HepG2 (cell line): Measurements from ENCODE around the gene ANGPTL2. TPM values are rescaled to one million over a fixed set of nuclear protein-coding genes. Genes with fewer than 3 reads are reported as not detected.

Experiments used
- ATAC-seq: fragments of 200-7000 bp; cut with Tn5 transposase; 3 replicates; pipeline ENCODE4 v1.9.1; 2020; ENCODE audit warnings: mild to moderate bottlenecking, moderate library complexity
- BruUV-seq: library from RNA; stranded (reverse); fragments of 400-500 nt; replicated peaks from 2 replicates; lab custom pipeline; 2021; lab: Mats Ljungman, UMichigan
- CTCF ChIA-PET: fragments of 300-600 bp; formaldehyde crosslinking; extraction: SDS; loops from one replicate; lab custom pipeline; 2021; ENCODE audit warnings: low total read pairs, inconsistent platforms, low intra/inter-chr PET ratio; lab: Yijun Ruan, JAX
- POLR2A ChIA-PET: fragments of 350-600 bp; sonication (Branson Sonifier 250); formaldehyde crosslinking; loops from one replicate; lab custom pipeline; 2020; ENCODE audit warnings: antibody characterized with exemption, inconsistent platforms; lab: Yijun Ruan, JAX
- DNase-seq: peaks from one replicate; pipeline ENCODE4 v3.0.0-alpha.2; 2015; ENCODE audit warnings: low spot score
- FAIRE-seq: peaks from 3 replicates; lab custom pipeline; 2011; peaks lifted over from hg19 to GRCh38; lab: Jason Lieb, UNC
- H2AFZ ChIP-seq: one replicate; pipeline ENCODE4 v1.6.1; 2011; ENCODE audit warnings: low read length, inconsistent platforms
- H3K27ac ChIP-seq: fragments of 300-600 bp; 3 replicates; pipeline ENCODE4 v1.8.0; 2011; ENCODE audit warnings: mixed run types, mild to moderate bottlenecking, mixed read lengths, low read length, inconsistent platforms; ENCODE audit not compliant: insufficient read depth; ENCODE audit errors: extremely low read length
- H3K27me3 ChIP-seq, 2 experiments: fragments of 200-600 bp in 1 of 2; 2 replicates in 1 of 2; 3 replicates in 1 of 2; pipeline versions ENCODE4 v1.6.0 to v1.8.0; 2011; ENCODE audit warnings: low read length in 2 of 2, mild to moderate bottlenecking in 2 of 2, moderate library complexity in 2 of 2, inconsistent platforms in 1 of 2; ENCODE audit not compliant: insufficient read depth in 2 of 2, control insufficient read depth in 1 of 2
- H3K36me3 ChIP-seq, 2 experiments: fragments of 200-600 bp in 1 of 2; replicated peaks in 1 of 2; 2 replicates in 1 of 2; 3 replicates in 1 of 2; pipeline versions ENCODE4 v1.5.1 to v1.8.0; 2011; ENCODE audit warnings: low read length in 2 of 2, inconsistent platforms in 1 of 2; ENCODE audit not compliant: insufficient read depth in 2 of 2, control insufficient read depth in 1 of 2
- H3K4me1 ChIP-seq: 2 replicates; pipeline ENCODE4 v1.5.1; 2012; ENCODE audit warnings: low read length, inconsistent platforms; ENCODE audit not compliant: insufficient read depth
- H3K4me2 ChIP-seq: 2 replicates; pipeline ENCODE4 v1.6.0; 2011; ENCODE audit warnings: low read depth, low read length, inconsistent platforms
- H3K4me3 ChIP-seq, 3 experiments: fragments of 200-600 bp in 1 of 3; sonication (generic), shearing (Covaris generic) in 1 of 3; replicated peaks in 1 of 3; 2 replicates each; pipeline ENCODE4 v1.5.1; 2011 to 2016; ENCODE audit warnings: low read length in 3 of 3, inconsistent platforms in 2 of 3, low read depth in 2 of 3, mild to moderate bottlenecking in 2 of 3, control low read depth in 1 of 3, mixed read lengths in 1 of 3; ENCODE audit not compliant: insufficient read depth in 1 of 3
- H3K79me2 ChIP-seq: one replicate; pipeline ENCODE4 v1.6.1; 2011; ENCODE audit warnings: low read length, inconsistent platforms; ENCODE audit not compliant: insufficient read depth
- H3K9ac ChIP-seq: 2 replicates; pipeline ENCODE4 v1.6.0; 2011; ENCODE audit warnings: mild to moderate bottlenecking, low read depth, low read length, inconsistent platforms; ENCODE audit not compliant: insufficient read depth
- H3K9me3 ChIP-seq: 2 replicates; pipeline ENCODE4 v1.5.1; 2012; ENCODE audit warnings: mild to moderate bottlenecking, low read length
- H4K20me1 ChIP-seq: 2 replicates; pipeline ENCODE4 v1.6.0; 2011; ENCODE audit warnings: inconsistent platforms, mild to moderate bottlenecking, low read length, moderate library complexity; ENCODE audit not compliant: insufficient read depth
- FOXA3 ChIP-seq: IDR thresholded peaks from 2 replicates; pipeline ENCODE4 v1.6.1; 2016; ENCODE audit warnings: missing genetic modification reagents, missing compliant biosample characterization
- SIN3A ChIP-seq: IDR thresholded peaks from 2 replicates; pipeline ENCODE4 v1.6.1; 2011; ENCODE audit warnings: low read depth, mild to moderate bottlenecking, control low read depth, low read length, borderline replicate concordance
- SOX5 ChIP-seq: IDR thresholded peaks from 2 replicates; pipeline ENCODE4 v1.6.1; 2016; ENCODE audit warnings: borderline replicate concordance
- SPEN ChIP-seq: sonication (generic); formaldehyde crosslinking; IDR thresholded peaks from 2 replicates; pipeline ENCODE4 v1.5.1; 2020; ENCODE audit warnings: low read depth, mild to moderate bottlenecking, missing genetic modification reagents
- ZNF773 ChIP-seq: sonication (generic); formaldehyde crosslinking; IDR thresholded peaks from 2 replicates; pipeline ENCODE4 v1.4.0; 2020; ENCODE audit warnings: missing genetic modification reagents, borderline replicate concordance
- whole genome bisulfite sequencing: methylation state at CpG from one replicate; pipeline ENCODE4 v1.1.6; 2017; ENCODE audit warnings: low lambda C conversion rate; 5-methylcytosine and 5-hydroxymethylcytosine counted together
- in situ Hi-C: cut with HindIII; loops from 2 replicates; pipeline ENCODE4 v1.10.0; 2017; ENCODE audit warnings: low pct_unique_long_range_greater_than_20kb; ENCODE audit not compliant: extremely low pct_ligation_motif_present
- intact Hi-C: fragments of 100-400 bp; cut with micrococcal nuclease; formaldehyde crosslinking; loops from one replicate; pipeline ENCODE4 v1.10.0; 2022; ENCODE audit not compliant: unreplicated experiment
- polyA plus RNA-seq, 8 experiments: library from polyadenylated mRNA; depleted of rRNA in 3 of 8; stranded (reverse) in 7 of 8; unstranded in 1 of 8; fragments of >200 nt; fragmentation: Illumina TruSeq in 4 of 8; extraction: Trizol in 4 of 8; gene quantifications; 2 replicates each; pipeline versions ENCODE4 v1.2.1 to v1.2.3, GENCODE V29; 2011 to 2016; ENCODE audit warnings: low read depth in 4 of 8, missing spikeins in 1 of 8, mixed read lengths in 1 of 8; ENCODE audit not compliant: insufficient read depth in 1 of 8
- total RNA-seq, 5 experiments: library from RNA; depleted of rRNA; stranded (reverse); fragments of >200 nt; fragmentation: Illumina TruSeq; extraction: Trizol; gene quantifications; 2 replicates each; pipeline ENCODE4 v1.2.3, GENCODE V29; 2016; ENCODE audit warnings: low read depth in 1 of 5
- TF ChIP-seq, protein P1 (sequence below): sonication (generic); IDR thresholded peaks from 2 replicates; pipeline ENCODE4 v1.6.1; 2016; ENCODE audit warnings: low read depth, borderline replicate concordance

ANGPTL2 gene
- total and polyA plus RNA-seq, 2 of the 13 experiments (the other 11 are each of a cell fraction or from before 2014, with no cell fraction given): 0.91 to 21.0 TPM

GRCh38 chr9:127132921-127133647 lies 10.6 kb upstream of the ANGPTL2 start (continued):
- TF ChIP-seq, protein P1, sequence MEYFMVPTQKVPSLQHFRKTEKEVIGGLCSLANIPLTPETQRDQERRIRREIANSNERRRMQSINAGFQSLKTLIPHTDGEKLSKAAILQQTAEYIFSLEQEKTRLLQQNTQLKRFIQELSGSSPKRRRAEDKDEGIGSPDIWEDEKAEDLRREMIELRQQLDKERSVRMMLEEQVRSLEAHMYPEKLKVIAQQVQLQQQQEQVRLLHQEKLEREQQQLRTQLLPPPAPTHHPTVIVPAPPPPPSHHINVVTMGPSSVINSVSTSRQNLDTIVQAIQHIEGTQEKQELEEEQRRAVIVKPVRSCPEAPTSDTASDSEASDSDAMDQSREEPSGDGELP: peak; percentile 80; the same call in 1 of the 2 replicates
- peak; percentile 30; the same call in 1 of the 2 replicates for TF ChIP-seq FOXA3
- TF ChIP-seq SOX5 (CRISPR knock-in tag): no peak
- TF ChIP-seq SIN3A: 0 out of 2 replicates have a peak, but pooled peaks have one; percentile 30

GRCh38 chr9:127132375-127132774 lies 9.9 kb upstream of the ANGPTL2 start:
- Histone ChIP-seq H3K4me2 (no peak overlapping the region), H3K27ac (no peak overlapping the region), H2AFZ (no peak overlapping the region), H3K9me3 (no peaks in the 10 kb centered on the region), H3K79me2 (no peaks in the 10 kb centered on the region), H4K20me1 (no peaks in the 10 kb centered on the region), H3K9ac (no peak overlapping the region), H3K4me1 (peaks cover 51% of the 10 kb centered on the region), H3K27me3 (no peaks in the 10 kb centered on the region; a peak in 1 of 5 replicates), H3K36me3 (no peaks in the 10 kb centered on the region), H3K4me3 (no peak overlapping the region)
- FAIRE-seq: no peak
- ATAC-seq: no peak
- ChIA-PET POLR2A (no interaction called here), CTCF (no interaction called here)
- TF ChIP-seq SPEN (CRISPR knock-in tag): 0 out of 2 replicates have a peak, but pooled peaks have one; percentile 15
- no peak for TF ChIP-seq ZNF773 (CRISPR knock-in tag)
- WGBS: 57% methylated on average over 4 of the region's 4 CpGs
- DNase-seq: no peak
- intact Hi-C loops: loop anchor here (2.0 kb wide), 1 partner anchor 66 kb away; no protein-coding TSS in a partner anchor
- in situ Hi-C loops: no loop called here
- no TSS peak for BruUV-seq
